Endothelial cell of umbilical vein (primary cell): Measurements from ENCODE around the gene SETX. TPM values are rescaled to one million over a fixed set of nuclear protein-coding genes. Genes with fewer than 3 reads are reported as not detected.
"Not testable (repeated sequence)": the region's sequence is repeated elsewhere in the genome, so short reads cannot be mapped to it uniquely, and the experiment has no call there.

Experiments
- BruUV-seq: library from RNA; stranded (reverse); fragments of 400-500 nt; replicated peaks from 2 replicates; lab custom pipeline; 2021; lab: Mats Ljungman, UMichigan
- CTCF ChIA-PET: fragments of 300-600, 350-600 bp; sonication (Branson Sonifier 250); formaldehyde crosslinking; loops from one replicate; lab custom pipeline; 2021; ENCODE audit warnings: antibody characterized with exemption, inconsistent platforms; lab: Charles Lee
- POLR2A ChIA-PET: fragments of 300-600, 350-600 bp; sonication (Branson Sonifier 250); formaldehyde crosslinking; loops from one replicate; lab custom pipeline; 2021; ENCODE audit warnings: antibody characterized with exemption, inconsistent platforms; lab: Charles Lee
- DNase-seq: peaks from one replicate; pipeline ENCODE4 v3.0.0-alpha.2; 2011; ENCODE audit warnings: low read depth, low spot score
- FAIRE-seq: peaks from 2 replicates; lab custom pipeline; 2011; peaks lifted over from hg19 to GRCh38; lab: Jason Lieb, UNC
- H2AFZ ChIP-seq: 2 replicates; pipeline ENCODE4 v1.6.0; 2012; ENCODE audit warnings: low read depth, low read length, control low read depth, inconsistent platforms
- H3K27ac ChIP-seq: 2 replicates; pipeline ENCODE4 v1.5.1; 2011; ENCODE audit warnings: low read depth, mild to moderate bottlenecking, control low read depth, low read length, moderate library complexity; ENCODE audit not compliant: insufficient read depth
- H3K27me3 ChIP-seq, 2 experiments: 2 replicates each; pipeline versions ENCODE4 v1.6.0 to v1.6.1; 2011; ENCODE audit warnings: low read length in 2 of 2, mixed read lengths in 1 of 2; ENCODE audit not compliant: control insufficient read depth in 2 of 2, insufficient read depth in 2 of 2
- H3K36me3 ChIP-seq, 2 experiments: 2 replicates in 1 of 2; 3 replicates in 1 of 2; pipeline ENCODE4 v1.5.1; 2011; ENCODE audit warnings: low read length in 2 of 2, mild to moderate bottlenecking in 1 of 2, moderate library complexity in 1 of 2; ENCODE audit not compliant: control insufficient read depth in 2 of 2, insufficient read depth in 2 of 2; ENCODE audit errors: extremely low read depth in 1 of 2
- H3K4me1 ChIP-seq: 3 replicates; pipeline ENCODE4 v1.5.1; 2011; ENCODE audit warnings: mild to moderate bottlenecking, low read length; ENCODE audit not compliant: control insufficient read depth, insufficient read depth; ENCODE audit errors: extremely low read depth
- H3K4me2 ChIP-seq: 2 replicates; pipeline ENCODE4 v1.6.1; 2011; ENCODE audit warnings: low read length, control low read depth, mixed read lengths; ENCODE audit not compliant: insufficient read depth
- H3K4me3 ChIP-seq, 3 experiments: fragments of 200-600 bp in 1 of 3; sonication (generic), shearing (Covaris generic) in 1 of 3; replicated peaks in 1 of 3; 2 replicates each; pipeline ENCODE4 v1.5.1; 2011 to 2016; ENCODE audit warnings: control low read depth in 3 of 3, low read length in 3 of 3, mild to moderate bottlenecking in 2 of 3, inconsistent platforms in 1 of 3, low read depth in 1 of 3, moderate library complexity in 1 of 3; ENCODE audit not compliant: insufficient read depth in 1 of 3
- H3K79me2 ChIP-seq: 2 replicates; pipeline ENCODE4 v1.6.0; 2012; ENCODE audit warnings: low read length, inconsistent platforms; ENCODE audit not compliant: control insufficient read depth, insufficient read depth
- H3K9ac ChIP-seq: replicated peaks from 2 replicates; pipeline ENCODE3; 2011; ENCODE audit warnings: low read length, control low read depth; ENCODE audit not compliant: insufficient read depth; ENCODE audit errors: extremely low read depth
- H3K9me1 ChIP-seq: replicated peaks from 3 replicates; pipeline ENCODE4 v1.6.0; 2011; ENCODE audit warnings: mild to moderate bottlenecking, low read length; ENCODE audit not compliant: control insufficient read depth, insufficient read depth; ENCODE audit errors: extremely low read depth
- H3K9me3 ChIP-seq: replicated peaks from 2 replicates; pipeline ENCODE4 v1.5.1; 2012; ENCODE audit warnings: low read length, inconsistent platforms; ENCODE audit not compliant: control insufficient read depth, insufficient read depth
- H4K20me1 ChIP-seq: replicated peaks from 2 replicates; pipeline ENCODE3; 2011; ENCODE audit warnings: mild to moderate bottlenecking, low read length; ENCODE audit not compliant: control insufficient read depth, insufficient read depth; ENCODE audit errors: extremely low read depth
- dilution Hi-C: fragments of 300-500 bp; cut with MboI; formaldehyde crosslinking; loops from one replicate; pipeline ENCODE4 v1.15.0; 2019; ENCODE audit warnings: low sequenced_read_pairs; ENCODE audit not compliant: extremely low pct_ligation_motif_present
- intact Hi-C: fragments of 100-400 bp; cut with micrococcal nuclease; formaldehyde crosslinking; loops from one replicate; pipeline ENCODE4 v1.10.0; 2022
- polyA plus RNA-seq, 4 experiments: library from polyadenylated mRNA; depleted of rRNA in 3 of 4; stranded (reverse) in 3 of 4; unstranded in 1 of 4; fragments of >200 nt; gene quantifications; 2 replicates each; pipeline versions ENCODE4 v1.2.1 to v1.2.3, GENCODE V29; 2011 to 2012; ENCODE audit warnings: missing spikeins in 1 of 4
- total RNA-seq: library from RNA; stranded (reverse); gene quantifications from 2 replicates; pipeline ENCODE4 v1.2.3, GENCODE V29; 2021
- TF ChIP-seq, protein P1 (sequence below): IDR thresholded peaks from 2 replicates; pipeline ENCODE4 v1.6.1; 2011; ENCODE audit not compliant: insufficient read depth, insufficient read length

SETX gene
- total and polyA plus RNA-seq, 2 donors (not counting 3 experiments of a cell fraction or from before 2014, with no cell fraction given), result 20.9 to 47.7 TPM

DNA sequence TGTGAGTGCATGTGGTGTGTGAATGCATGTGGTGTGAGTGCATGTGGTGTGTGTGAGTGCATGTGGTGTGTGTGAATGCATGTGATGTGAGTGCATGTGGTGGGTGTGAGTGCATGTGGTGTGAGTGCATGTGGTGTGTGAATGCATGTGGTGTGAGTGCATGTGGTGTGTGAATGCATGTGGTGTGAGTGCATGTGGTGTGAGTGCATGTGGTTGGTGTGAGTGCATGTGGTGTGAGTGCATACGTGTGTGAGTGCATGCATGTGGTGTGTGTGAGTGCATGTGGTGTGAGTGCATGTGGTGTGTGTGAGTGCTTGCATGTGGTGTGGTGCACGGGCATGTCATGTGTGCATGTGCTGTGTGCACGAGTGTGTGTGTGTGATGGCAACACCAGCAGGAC lies 23.6 kb upstream of the SETX start:
- H3K4me1 ChIP-seq, H4K20me1 ChIP-seq, POLR2A ChIA-PET, dilution Hi-C loops, H3K27ac ChIP-seq, H3K9me3 ChIP-seq, DNase-seq, H2AFZ ChIP-seq, H3K4me2 ChIP-seq, H3K79me2 ChIP-seq, H3K4me3 ChIP-seq, BruUV-seq, H3K9ac ChIP-seq, H3K27me3 ChIP-seq, H3K9me1 ChIP-seq, CTCF ChIA-PET, intact Hi-C loops, FAIRE-seq: not testable (repeated sequence)
- TF ChIP-seq, protein P1, sequence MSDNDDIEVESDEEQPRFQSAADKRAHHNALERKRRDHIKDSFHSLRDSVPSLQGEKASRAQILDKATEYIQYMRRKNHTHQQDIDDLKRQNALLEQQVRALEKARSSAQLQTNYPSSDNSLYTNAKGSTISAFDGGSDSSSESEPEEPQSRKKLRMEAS, result peak; percentile 36
- peaks cover 2 to 27% of the 10 kb centered on the region in 2 experiments for H3K36me3 ChIP-seq

DNA sequence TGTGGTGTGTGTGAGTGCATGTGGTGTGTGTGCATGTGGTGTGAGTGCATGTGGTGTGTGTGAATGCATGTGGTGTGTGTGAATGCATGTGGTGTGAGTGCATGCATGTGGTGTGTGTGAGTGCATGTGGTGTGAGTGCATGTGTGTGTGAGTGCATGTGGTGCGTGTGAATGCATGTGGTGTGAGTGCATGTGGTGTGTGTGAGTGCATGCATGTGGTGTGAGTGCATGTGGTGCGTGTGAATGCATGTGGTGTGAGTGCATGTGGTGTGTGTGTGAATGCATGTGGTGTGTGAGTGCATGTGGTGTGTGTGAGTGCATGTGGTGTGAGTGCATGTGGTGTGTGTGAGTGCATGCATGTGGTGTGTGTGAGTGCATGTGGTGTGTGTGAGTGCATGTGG lies 23.0 kb upstream of the SETX start:
- H3K27ac ChIP-seq, H4K20me1 ChIP-seq, DNase-seq, H3K27me3 ChIP-seq, dilution Hi-C loops, H3K9me3 ChIP-seq, BruUV-seq, intact Hi-C loops, H3K9ac ChIP-seq, H2AFZ ChIP-seq, H3K4me2 ChIP-seq, POLR2A ChIA-PET, CTCF ChIA-PET, H3K4me3 ChIP-seq, H3K9me1 ChIP-seq, H3K4me1 ChIP-seq, FAIRE-seq, H3K79me2 ChIP-seq: not testable (repeated sequence)
- peaks cover 2 to 25% of the 10 kb centered on the region in 2 experiments for H3K36me3 ChIP-seq
